GM19372 (cell line): ENCODE data around the gene GPSM1.
A peak's percentile ranks its signal among the peaks of the same experiment; 100 is the strongest.

Experiments
- ATAC-seq: cut with Tn5 transposase; IDR thresholded peaks from one replicate; pipeline ENCODE4 v1.9.1; 2021; ENCODE audit warnings: mild to moderate bottlenecking, low read depth, moderate library complexity; ENCODE audit not compliant: unreplicated experiment

GPSM1 gene

GRCh38 chr9:136327304-136327974, at the start of gene GPSM1:
TSS of gene GPSM1 (plus strand) at chr9:136327539. CDS start at chr9:136327696, 157 bp downstream.
- no peak for ATAC-seq

- no peak for ATAC-seq
Measured at GRCh38 chr9:136277746-136278145, 49.6 kb upstream of the GPSM1 start.

- no peak for ATAC-seq
Measured at GRCh38 chr9:136278221-136278620, 49.1 kb upstream of the GPSM1 start.

- no peak for ATAC-seq
Measured at GRCh38 chr9:136278894-136279293, 48.4 kb upstream of the GPSM1 start.

- no peak for ATAC-seq
Measured at GRCh38 chr9:136279471-136279870, 47.9 kb upstream of the GPSM1 start.

GRCh38 chr9:136280535-136281315, 46.6 kb upstream of the GPSM1 start:
- no peak for ATAC-seq

GRCh38 chr9:136281421-136282271, 45.7 kb upstream of the GPSM1 start:
- ATAC-seq = no peak

GRCh38 chr9:136282272-136282861, 45.0 kb upstream of the GPSM1 start:
- ATAC-seq = no peak

GRCh38 chr9:136283291-136284235, 43.8 kb upstream of the GPSM1 start:
- ATAC-seq = peak; percentile 68

GRCh38 chr9:136284311-136284710, 43.0 kb upstream of the GPSM1 start:
- ATAC-seq = no peak

- no peak for ATAC-seq
Measured at GRCh38 chr9:136284951-136285350, 42.4 kb upstream of the GPSM1 start.

GRCh38 chr9:136285501-136286358, 41.6 kb upstream of the GPSM1 start:
- ATAC-seq = no peak

GRCh38 chr9:136286359-136286986, 40.9 kb upstream of the GPSM1 start:
- ATAC-seq = no peak

GRCh38 chr9:136286987-136287379, 40.4 kb upstream of the GPSM1 start:
- ATAC-seq = no peak

GRCh38 chr9:136287960-136288753, 39.2 kb upstream of the GPSM1 start:
- ATAC-seq = no peak

GRCh38 chr9:136289651-136290507, 37.5 kb upstream of the GPSM1 start:
- no peak for ATAC-seq
